Thyroid gland (tissue), 4 donors: Measurements from ENCODE around the gene CPXM2.

Experiments
- CTCF ChIP-seq, 6 experiments: fragments of 200-600 bp in 3 of 6; fragments of 450-650 bp in 3 of 6; sonication (generic) in 3 of 6; IDR thresholded peaks; one replicate each; pipeline ENCODE4 v1.5.1; 2016 to 2019; ENCODE audit warnings: antibody characterized with exemption in 6 of 6, mild to moderate bottlenecking in 2 of 6, inconsistent platforms in 1 of 6, moderate library complexity in 1 of 6
- POLR2A ChIP-seq, 2 donors: fragments of 450-650 bp; IDR thresholded peaks; one replicate each; pipeline ENCODE4 v1.6.1; 2017; ENCODE audit warnings: antibody characterized with exemption in 2 of 2, mild to moderate bottlenecking in 2 of 2, moderate library complexity in 1 of 2

DNA sequence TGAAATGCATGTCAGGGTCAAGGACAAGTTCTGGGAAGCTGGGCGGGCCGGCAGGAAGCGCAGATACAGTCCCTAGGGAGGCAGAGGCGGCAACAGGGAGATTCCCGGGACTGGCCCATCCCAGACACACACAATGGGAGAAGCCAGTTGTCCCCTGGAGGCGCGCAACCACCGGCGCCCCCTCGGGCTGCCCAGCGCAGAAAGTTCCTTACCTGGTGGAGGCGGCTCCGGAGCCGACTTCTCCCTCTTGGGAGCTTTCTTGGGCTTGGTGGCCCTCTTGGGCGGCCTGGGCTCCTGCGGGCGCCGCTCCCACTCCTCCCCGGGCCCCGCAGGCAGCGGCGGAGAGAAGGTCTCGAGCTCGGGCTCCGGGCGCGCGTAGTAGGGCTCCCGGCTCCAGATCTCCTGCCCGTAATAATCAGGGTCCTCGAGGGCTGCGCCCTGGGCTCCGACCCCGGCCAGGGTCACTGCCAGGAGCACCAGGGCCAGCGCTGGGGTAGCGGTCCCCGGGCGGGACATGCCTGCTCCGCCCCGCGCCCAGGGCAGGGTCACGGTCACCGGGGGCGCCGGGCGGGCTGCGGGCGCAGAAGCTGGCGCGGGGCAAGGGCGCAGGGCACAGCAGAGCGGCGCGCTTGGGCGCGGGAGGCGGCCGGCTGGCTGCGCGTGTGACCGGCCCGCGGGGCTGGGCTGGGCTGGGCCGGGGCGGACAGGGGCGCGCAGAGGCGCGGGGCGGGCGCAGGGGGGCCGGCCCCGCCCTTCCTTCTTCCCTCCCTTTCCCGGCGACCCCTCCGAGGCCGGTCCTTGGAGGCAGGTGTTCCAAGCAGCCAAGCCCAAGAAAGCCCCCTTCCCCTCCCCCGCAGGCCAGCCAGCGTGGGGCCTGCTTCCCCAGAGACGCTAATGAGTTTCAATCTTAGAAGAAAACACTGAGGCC, at the start of gene CPXM2:
- TF ChIP-seq CTCF (IDR thresholded peaks at IDR 0.05) (no peak), POLR2A (IDR thresholded peaks at IDR 0.05) (no peak)
